HG03342 (cell line): ENCODE results near the gene NXN.
"Not testable (repeated sequence)": the region's sequence is repeated elsewhere in the genome, so short reads cannot be mapped to it uniquely, and the experiment has no call there.

Experiments used
- ATAC-seq: cut with Tn5 transposase; IDR thresholded peaks from one replicate; pipeline ENCODE4 v1.9.1; 2021; ENCODE audit warnings: mild to moderate bottlenecking, moderate library complexity; ENCODE audit not compliant: unreplicated experiment

The NXN gene

GRCh38 chr17:787641-788221 is 191.8 kb downstream of the NXN start:
- no peak for ATAC-seq

- ATAC-seq: not testable (repeated sequence)
These were observed 193.7 kb downstream of the NXN start for GRCh38 chr17:785901-786300.

GRCh38 chr17:784143-784542 is 195.4 kb downstream of the NXN start:
- ATAC-seq: no peak

- peak; percentile 82 for ATAC-seq
These were observed 197.5 kb downstream of the NXN start, which contains the start of the genes GLOD4 and MRM3 for GRCh38 chr17:781805-782731. TSS of gene GLOD4 (minus strand) at chr17:782280. CDS start at chr17:782255, 25 bp downstream. TSS of gene MRM3 (plus strand) at chr17:782353. CDS start at chr17:782379, 26 bp downstream.

- ATAC-seq: no peak
These were observed 201.5 kb downstream of the NXN start for GRCh38 chr17:778096-778495.

GRCh38 chr17:774313-774584 is 205.3 kb downstream of the NXN start:
- ATAC-seq: no peak

GRCh38 chr17:773467-774312 is 205.9 kb downstream of the NXN start:
- ATAC-seq: no peak

- no peak for ATAC-seq
These were observed 206.6 kb downstream of the NXN start for GRCh38 chr17:773016-773415.

- no peak for ATAC-seq
These were observed 212.5 kb downstream of the NXN start for GRCh38 chr17:767076-767475.

GRCh38 chr17:760371-760770 is 219.2 kb downstream of the NXN start:
- no peak for ATAC-seq

- ATAC-seq: no peak
These were observed 219.6 kb downstream of the NXN start for GRCh38 chr17:759964-760363.

GRCh38 chr17:756010-756567 is 223.5 kb downstream of the NXN start:
- ATAC-seq: not testable (repeated sequence)

- ATAC-seq: not testable (repeated sequence)
These were observed 224.1 kb downstream of the NXN start for GRCh38 chr17:755319-755961.

- no peak for ATAC-seq
These were observed 226.2 kb downstream of the NXN start for GRCh38 chr17:753418-753817.

- ATAC-seq: no peak
These were observed 226.9 kb downstream of the NXN start for GRCh38 chr17:752620-753219.

- peak; percentile 74 for ATAC-seq
These were observed 227.5 kb downstream of the NXN start, which contains the start of gene GEMIN4 for GRCh38 chr17:752002-752619. TSS of gene GEMIN4 (minus strand) at chr17:752264. CDS start at chr17:752142, 122 bp downstream.

GRCh38 chr17:751269-752001 is 228.1 kb downstream of the NXN start:
- peak; percentile 23 for ATAC-seq

- ATAC-seq: no peak
These were observed 229.0 kb downstream of the NXN start for GRCh38 chr17:750431-751037.
